MM.1S (cell line): Measurements from ENCODE around the gene SPATA9.

Experiments used
- DNase-seq: peaks from one replicate; pipeline ENCODE4 v3.0.0-alpha.2; 2015
- H2AFZ ChIP-seq: fragments of 300-600 bp; sonication (generic); 2 replicates; pipeline ENCODE4 v1.6.0; 2016; ENCODE audit warnings: antibody characterized with exemption, low read length
- H3F3A ChIP-seq: fragments of 300-600 bp; sonication (generic); 2 replicates; pipeline ENCODE4 v1.6.1; 2016; ENCODE audit warnings: mild to moderate bottlenecking, antibody characterized with exemption, low read length, moderate library complexity, mixed read lengths; ENCODE audit not compliant: insufficient read depth
- H3K27ac ChIP-seq: fragments of 300-600 bp; sonication (generic); 2 replicates; pipeline ENCODE4 v1.5.1; 2016; ENCODE audit warnings: mild to moderate bottlenecking, low read length
- H3K27me3 ChIP-seq: fragments of 300-600 bp; sonication (generic); replicated peaks from 2 replicates; pipeline ENCODE4 v1.6.0; 2016; ENCODE audit warnings: low read length; ENCODE audit not compliant: insufficient read depth
- H3K36me3 ChIP-seq: fragments of 300-600 bp; sonication (generic); replicated peaks from 2 replicates; pipeline ENCODE4 v1.6.1; 2016; ENCODE audit warnings: mild to moderate bottlenecking, low read length, mixed read lengths; ENCODE audit not compliant: insufficient read depth
- H3K4me1 ChIP-seq: fragments of 300-600 bp; sonication (generic); 2 replicates; pipeline ENCODE4 v1.6.1; 2016; ENCODE audit warnings: low read length, mixed read lengths
- H3K4me2 ChIP-seq: fragments of 300-600 bp; sonication (generic); 2 replicates; pipeline ENCODE4 v1.6.0; 2016; ENCODE audit warnings: low read depth, low read length
- H3K4me3 ChIP-seq: fragments of 300-600 bp; sonication (generic); 2 replicates; pipeline ENCODE4 v1.5.1; 2016; ENCODE audit warnings: low read length, mixed read lengths
- H3K79me2 ChIP-seq: fragments of 300-600 bp; sonication (generic); 2 replicates; pipeline ENCODE4 v1.6.1; 2016; ENCODE audit warnings: mixed run types, low read length, mixed read lengths
- H3K9ac ChIP-seq: fragments of 300-600 bp; sonication (generic); 2 replicates; pipeline ENCODE4 v1.6.1; 2016; ENCODE audit warnings: low read length, mixed read lengths
- H3K9me2 ChIP-seq: fragments of 300-600 bp; sonication (generic); replicated peaks from 2 replicates; pipeline ENCODE4 v1.6.1; 2016; ENCODE audit warnings: mild to moderate bottlenecking, low read length, mixed read lengths; ENCODE audit not compliant: insufficient read depth
- H3K9me3 ChIP-seq: fragments of 300-600 bp; sonication (generic); replicated peaks from 2 replicates; pipeline ENCODE4 v1.6.1; 2016; ENCODE audit warnings: mild to moderate bottlenecking, low read length, mixed read lengths; ENCODE audit not compliant: insufficient read depth
- H4K20me1 ChIP-seq: fragments of 300-600 bp; sonication (generic); 2 replicates; pipeline ENCODE4 v1.6.1; 2016; ENCODE audit warnings: mild to moderate bottlenecking, low read length, moderate library complexity, mixed read lengths; ENCODE audit not compliant: insufficient read depth
- EZH2 ChIP-seq: fragments of 300-600 bp; sonication (generic); optimal IDR thresholded peaks from 2 replicates; pipeline ENCODE3; 2017; ENCODE audit warnings: low read depth, mild to moderate bottlenecking, antibody characterized with exemption, low read length, mixed read lengths
- EZH2phosphoT487 ChIP-seq: fragments of 300-600 bp; sonication (generic); IDR thresholded peaks from 2 replicates; pipeline ENCODE4 v1.6.1; 2018; ENCODE audit warnings: antibody characterized with exemption, low read length
- TF ChIP-seq, protein P1 (sequence below): fragments of 300-600 bp; sonication (generic); IDR thresholded peaks from 2 replicates; pipeline ENCODE4 v1.5.1; 2016; ENCODE audit warnings: antibody characterized with exemption, low read length, mixed read lengths

Gene SPATA9

GRCh38 chr5:95623706-95624105 lies 59.1 kb downstream of the SPATA9 start:
- H3K9me3 ChIP-seq, result no peaks in the 10 kb centered on the region
- H3K79me2 ChIP-seq, result no peaks in the 10 kb centered on the region
- no peaks in the 10 kb centered on the region for H3K9me2 ChIP-seq
- H2AFZ ChIP-seq, result no peak overlapping the region
- H3K27ac ChIP-seq, result no peak overlapping the region
- H3F3A ChIP-seq, result no peaks in the 10 kb centered on the region
- H3K4me2 ChIP-seq, result no peak overlapping the region
- no peaks in the 10 kb centered on the region for H3K36me3 ChIP-seq
- H3K4me3 ChIP-seq, result no peak overlapping the region
- H3K27me3 ChIP-seq, result no peaks in the 10 kb centered on the region
- no peak overlapping the region for H3K9ac ChIP-seq
- H4K20me1 ChIP-seq, result no peaks in the 10 kb centered on the region
- H3K4me1 ChIP-seq, result peaks cover 13% of the 10 kb centered on the region
- TF ChIP-seq EZH2 (no peak), EZH2phosphoT487 (no peak)
- TF ChIP-seq, protein P1, sequence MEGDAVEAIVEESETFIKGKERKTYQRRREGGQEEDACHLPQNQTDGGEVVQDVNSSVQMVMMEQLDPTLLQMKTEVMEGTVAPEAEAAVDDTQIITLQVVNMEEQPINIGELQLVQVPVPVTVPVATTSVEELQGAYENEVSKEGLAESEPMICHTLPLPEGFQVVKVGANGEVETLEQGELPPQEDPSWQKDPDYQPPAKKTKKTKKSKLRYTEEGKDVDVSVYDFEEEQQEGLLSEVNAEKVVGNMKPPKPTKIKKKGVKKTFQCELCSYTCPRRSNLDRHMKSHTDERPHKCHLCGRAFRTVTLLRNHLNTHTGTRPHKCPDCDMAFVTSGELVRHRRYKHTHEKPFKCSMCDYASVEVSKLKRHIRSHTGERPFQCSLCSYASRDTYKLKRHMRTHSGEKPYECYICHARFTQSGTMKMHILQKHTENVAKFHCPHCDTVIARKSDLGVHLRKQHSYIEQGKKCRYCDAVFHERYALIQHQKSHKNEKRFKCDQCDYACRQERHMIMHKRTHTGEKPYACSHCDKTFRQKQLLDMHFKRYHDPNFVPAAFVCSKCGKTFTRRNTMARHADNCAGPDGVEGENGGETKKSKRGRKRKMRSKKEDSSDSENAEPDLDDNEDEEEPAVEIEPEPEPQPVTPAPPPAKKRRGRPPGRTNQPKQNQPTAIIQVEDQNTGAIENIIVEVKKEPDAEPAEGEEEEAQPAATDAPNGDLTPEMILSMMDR, result no peak
- no peak for DNase-seq

- H2AFZ ChIP-seq, result no peak overlapping the region
- no peak for TF ChIP-seq EZH2
- TF ChIP-seq EZH2phosphoT487, result no peak
- TF ChIP-seq, protein P1, result no peak
- H4K20me1 ChIP-seq, result no peaks in the 10 kb centered on the region
- no peaks in the 10 kb centered on the region for H3K79me2 ChIP-seq
- no peaks in the 10 kb centered on the region for H3K36me3 ChIP-seq
- H3K4me1 ChIP-seq, result peaks cover 13% of the 10 kb centered on the region
- H3K27me3 ChIP-seq, result no peaks in the 10 kb centered on the region
- no peaks in the 10 kb centered on the region for H3F3A ChIP-seq
- no peaks in the 10 kb centered on the region for H3K9me2 ChIP-seq
- H3K9me3 ChIP-seq, result no peaks in the 10 kb centered on the region
- no peak overlapping the region for H3K27ac ChIP-seq
- peak overlapping the region; percentile 56; the same call in 1 of the 2 replicates for H3K4me3 ChIP-seq
- no peak for DNase-seq
- peak overlapping the region; percentile 76; the same call in 1 of the 2 replicates for H3K4me2 ChIP-seq
- H3K9ac ChIP-seq, result no peak overlapping the region
These were observed 60.8 kb downstream of the SPATA9 start for GRCh38 chr5:95621839-95622629.

- Histone ChIP-seq H3K79me2 (no peaks in the 10 kb centered on the region), H3K4me2 (peak overlapping the region; percentile 76), H3K27me3 (no peaks in the 10 kb centered on the region), H2AFZ (peak overlapping the region; percentile 53), H3K9me3 (no peaks in the 10 kb centered on the region), H3K27ac (no peak overlapping the region), H4K20me1 (no peaks in the 10 kb centered on the region), H3K4me3 (peak overlapping the region; percentile 56), H3K9me2 (no peaks in the 10 kb centered on the region), H3K4me1 (peaks cover 13% of the 10 kb centered on the region), H3F3A (no peaks in the 10 kb centered on the region), H3K36me3 (no peaks in the 10 kb centered on the region), H3K9ac (peak overlapping the region; percentile 18; the same call in 1 of the 2 replicates)
- DNase-seq, result no peak
- TF ChIP-seq EZH2 (no peak), EZH2phosphoT487 (no peak)
- TF ChIP-seq, protein P1, result no peak
These were observed 61.6 kb downstream of the SPATA9 start for GRCh38 chr5:95620870-95621838.
